ENCODE data around the gene AKNA. TPM values are rescaled to one million over a fixed set of nuclear protein-coding genes. Genes with fewer than 3 reads are reported as not detected.

Gene AKNA
- polyA plus RNA-seq, 1 of the 3 experiments (the other 2 are of a cell fraction), result 0.84 TPM

DNA sequence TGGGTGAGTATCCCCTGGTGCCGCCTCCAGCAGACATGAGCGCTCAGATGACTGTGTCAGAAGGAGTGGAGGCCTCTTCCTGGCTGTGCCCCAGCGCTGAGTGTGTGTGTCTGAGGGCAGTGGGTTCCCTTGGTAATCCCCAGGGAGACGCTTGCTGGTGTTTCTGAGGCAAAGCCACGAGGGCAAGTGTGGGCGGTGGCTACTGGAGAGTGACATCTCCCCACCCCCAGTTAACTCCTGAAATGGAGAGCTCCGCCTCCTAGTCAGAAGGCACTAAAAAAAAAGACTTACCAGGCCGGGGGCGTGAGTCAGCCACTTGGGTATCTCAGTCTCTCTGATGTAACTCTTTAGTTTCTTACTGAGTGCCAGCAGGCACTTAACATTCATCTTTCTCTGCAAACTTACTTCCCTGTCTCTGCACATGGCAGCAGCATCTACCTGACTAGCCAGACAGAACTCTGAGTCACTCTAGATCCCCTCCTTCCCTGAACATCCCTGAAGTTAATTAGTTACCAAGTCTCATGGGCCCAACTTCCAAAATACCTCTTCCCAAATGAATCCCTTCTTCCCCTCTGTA is 38.8 kb downstream of the AKNA start (continued):
- TF ChIP-seq RCOR1 (IDR thresholded peaks at IDR 0.05; ENCODE audit: low read length) (no peak), YY1 (IDR thresholded peaks at IDR 0.05; ENCODE audit: low read depth) (no peak), TEAD4 (IDR thresholded peaks at IDR 0.05; ENCODE audit: borderline replicate concordance, insufficient read depth) (no peak), USF2 (IDR thresholded peaks at IDR 0.05; ENCODE audit: borderline replicate concordance, low read depth, low read length) (no peak), NFIC (IDR thresholded peaks at IDR 0.05; ENCODE audit: borderline replicate concordance) (no peak), GATA2 (CRISPR knock-in tag; IDR thresholded peaks at IDR 0.05) (no peak), GABPA (IDR thresholded peaks at IDR 0.05; ENCODE audit: low read depth) (no peak), MEF2A (IDR thresholded peaks at IDR 0.05; ENCODE audit: borderline replicate concordance, low read depth) (no peak), TCF12 (IDR thresholded peaks at IDR 0.05) (peak; percentile 51), FOSL2 (IDR thresholded peaks at IDR 0.05; ENCODE audit: borderline replicate concordance, low read depth) (peak; percentile 78), EZH2phosphoT487 (IDR thresholded peaks at IDR 0.05; ENCODE audit: borderline replicate concordance, low read depth) (no peak), FOXM1 (IDR thresholded peaks at IDR 0.05; ENCODE audit: low read depth) (no peak), USF1 (IDR thresholded peaks at IDR 0.05; ENCODE audit: borderline replicate concordance, low read depth) (peak; percentile 54; the same call in 1 of the 2 replicates), SIN3A (IDR thresholded peaks at IDR 0.05; ENCODE audit: borderline replicate concordance, low read depth, low read length) (peak; percentile 7; the same call in 1 of the 2 replicates), RXRA (IDR thresholded peaks at IDR 0.05; ENCODE audit: borderline replicate concordance, low read depth) (no peak; the same call in 1 of the 2 replicates), MXI1 (IDR thresholded peaks at IDR 0.05; ENCODE audit: low read depth, low read length) (no peak), JUND (IDR thresholded peaks at IDR 0.05) (peak; percentile 72), POLR2AphosphoS5 (IDR thresholded peaks at IDR 0.05; ENCODE audit: low read depth, low read length) (peak; percentile 25; the same call in 1 of the 2 replicates), RFX5 (IDR thresholded peaks at IDR 0.05; ENCODE audit: low read length) (no peak)

DNA sequence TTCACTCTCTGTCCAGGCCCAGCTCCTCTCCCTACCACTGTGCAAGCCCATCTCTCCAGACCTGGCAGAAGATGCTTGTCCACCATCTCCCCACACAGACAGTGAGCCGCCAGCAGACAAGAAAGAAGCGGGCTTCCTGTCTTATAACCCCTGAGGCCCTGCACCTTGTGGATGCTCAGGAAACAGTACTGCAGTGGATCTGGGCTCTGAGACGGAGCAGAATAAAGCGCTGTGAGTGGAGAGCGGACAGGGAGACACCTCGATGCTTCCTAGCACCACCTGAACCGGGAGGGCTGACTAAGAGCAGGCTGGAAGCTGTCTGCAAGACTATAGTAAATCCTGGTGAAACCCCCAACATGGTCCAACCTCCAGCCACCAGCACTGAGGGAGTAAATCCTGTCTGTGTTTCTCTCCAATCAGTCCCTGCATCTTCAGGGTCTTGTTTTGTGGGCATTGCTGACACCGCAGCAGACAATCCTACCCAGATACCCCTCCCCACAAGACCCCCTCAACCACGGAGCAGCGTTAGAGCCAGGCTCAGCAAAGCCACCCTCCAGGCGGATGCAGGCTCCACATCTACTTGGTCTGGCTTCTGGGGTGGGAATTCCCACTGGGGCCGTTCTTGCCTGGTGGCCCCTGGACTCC is 39.4 kb downstream of the AKNA start:
- peak overlapping the region; percentile 58; the same call in 1 of the 2 replicates for H2AFZ ChIP-seq (ENCODE audit: low read depth)
- H3K4me2 ChIP-seq, result peak overlapping the region; percentile 50; the same call in 1 of the 2 replicates

More for the DNA sequence above, 39.4 kb downstream of the AKNA start:
- TF ChIP-seq TAF1 (IDR thresholded peaks at IDR 0.05; ENCODE audit: borderline replicate concordance, low read depth, low read length) (no peak), PBX3 (IDR thresholded peaks at IDR 0.05) (no peak), TCF12 (IDR thresholded peaks at IDR 0.05) (no peak), USF2 (IDR thresholded peaks at IDR 0.05; ENCODE audit: borderline replicate concordance, low read depth, low read length) (no peak), GATA2 (CRISPR knock-in tag; IDR thresholded peaks at IDR 0.05) (no peak), RFX5 (IDR thresholded peaks at IDR 0.05; ENCODE audit: low read length) (no peak), RCOR1 (IDR thresholded peaks at IDR 0.05; ENCODE audit: low read length) (no peak), SIN3A (IDR thresholded peaks at IDR 0.05; ENCODE audit: borderline replicate concordance, low read depth, low read length) (no peak), TEAD4 (IDR thresholded peaks at IDR 0.05; ENCODE audit: borderline replicate concordance, insufficient read depth) (no peak), YY1 (IDR thresholded peaks at IDR 0.05; ENCODE audit: low read depth) (no peak)
- TF ChIP-seq, protein P1, sequence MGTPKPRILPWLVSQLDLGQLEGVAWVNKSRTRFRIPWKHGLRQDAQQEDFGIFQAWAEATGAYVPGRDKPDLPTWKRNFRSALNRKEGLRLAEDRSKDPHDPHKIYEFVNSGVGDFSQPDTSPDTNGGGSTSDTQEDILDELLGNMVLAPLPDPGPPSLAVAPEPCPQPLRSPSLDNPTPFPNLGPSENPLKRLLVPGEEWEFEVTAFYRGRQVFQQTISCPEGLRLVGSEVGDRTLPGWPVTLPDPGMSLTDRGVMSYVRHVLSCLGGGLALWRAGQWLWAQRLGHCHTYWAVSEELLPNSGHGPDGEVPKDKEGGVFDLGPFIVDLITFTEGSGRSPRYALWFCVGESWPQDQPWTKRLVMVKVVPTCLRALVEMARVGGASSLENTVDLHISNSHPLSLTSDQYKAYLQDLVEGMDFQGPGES (IDR thresholded peaks at IDR 0.05; ENCODE audit: low read depth, low read length), result no peak
- H3K4me3 ChIP-seq (ENCODE audit: low read depth in 2 of 2, low read length in 1 of 2), result no peak overlapping the region
- 77% methylated on average over 9 of the region's 12 CpGs for WGBS (ENCODE audit: low lambda C conversion rate)
- H3K79me2 ChIP-seq (ENCODE audit: insufficient read depth), result no peaks in the 10 kb centered on the region
- peak overlapping the region in 1 of 2 experiments; percentile 85; a peak in 2 of 4 replicates for H3K27ac ChIP-seq (ENCODE audit: low read depth in 2 of 2, low read length in 1 of 2)
- CTCF ChIA-PET, result no interaction called here
- peaks cover 3 to 15% of the 10 kb centered on the region in 2 experiments; a peak in 3 of 4 replicates for H3K4me1 ChIP-seq (ENCODE audit: control insufficient read depth in 1 of 2, insufficient read depth in 2 of 2, low read depth in 1 of 2, low read length in 1 of 2)
- no peaks in the 10 kb centered on the region for H3K36me3 ChIP-seq (replicated peaks in 1 of 2; ENCODE audit: control insufficient read depth in 1 of 2, insufficient read depth in 2 of 2, low read length in 1 of 2)
- POLR2A ChIA-PET, result no interaction called here
- H3F3A ChIP-seq (replicated peaks; ENCODE audit: insufficient read depth), result peaks cover 10% of the 10 kb centered on the region
- no peak for DNase-seq
- no peaks in the 10 kb centered on the region for H3K9me2 ChIP-seq
- no peaks in the 10 kb centered on the region for H3K9me3 ChIP-seq
- H3K9ac ChIP-seq, result peak overlapping the region; percentile 42; the same call in 1 of the 2 replicates
- H3K27me3 ChIP-seq (ENCODE audit: insufficient read depth), result no peaks in the 10 kb centered on the region
- H4K20me1 ChIP-seq (ENCODE audit: insufficient read depth), result no peaks in the 10 kb centered on the region
